Measurements from ENCODE around the gene CNNM1. TPM values are rescaled to one million over a fixed set of nuclear protein-coding genes. Genes with fewer than 3 reads are reported as not detected.

CNNM1 gene
- total and polyA plus RNA-seq, 2 donors (not counting 3 experiments of a cell fraction or from before 2014, with no cell fraction given) = not detected

GRCh38 chr10:99387541-99387940, 58.4 kb downstream of the CNNM1 start:
- Histone ChIP-seq H3K9me1 (replicated peaks; ENCODE audit: control insufficient read depth, extremely low read depth, insufficient read depth, low read length) (no peaks in the 10 kb centered on the region), H3K36me3 (ENCODE audit: control insufficient read depth in 2 of 2, extremely low read depth in 1 of 2, insufficient read depth in 2 of 2, low read length in 2 of 2) (no peaks in the 10 kb centered on the region), H3K4me2 (ENCODE audit: insufficient read depth, low read length) (no peak overlapping the region), H3K79me2 (ENCODE audit: control insufficient read depth, insufficient read depth, low read length) (no peaks in the 10 kb centered on the region), H3K4me3 (replicated peaks in 1 of 3; ENCODE audit: insufficient read depth in 1 of 3, low read depth in 1 of 3, low read length in 3 of 3) (no peak overlapping the region), H3K4me1 (ENCODE audit: control insufficient read depth, extremely low read depth, insufficient read depth, low read length) (peaks cover 11% of the 10 kb centered on the region), H2AFZ (ENCODE audit: low read depth, low read length) (no peak overlapping the region), H4K20me1 (replicated peaks; ENCODE audit: control insufficient read depth, extremely low read depth, insufficient read depth, low read length) (no peaks in the 10 kb centered on the region), H3K27ac (ENCODE audit: insufficient read depth, low read depth, low read length) (no peak overlapping the region), H3K27me3 (ENCODE audit: control insufficient read depth in 2 of 2, insufficient read depth in 2 of 2, low read length in 2 of 2) (peaks cover 18 to 27% of the 10 kb centered on the region in 2 experiments), H3K9me3 (replicated peaks; ENCODE audit: control insufficient read depth, insufficient read depth, low read length) (no peaks in the 10 kb centered on the region), H3K9ac (replicated peaks; ENCODE audit: extremely low read depth, insufficient read depth, low read length) (no peak overlapping the region)
- TF ChIP-seq CTCF (IDR thresholded peaks at IDR 0.05; ENCODE audit: extremely low read depth in 1 of 2, insufficient read depth in 1 of 2, low read depth in 1 of 2, low read length in 2 of 2) (no peak), FOS (IDR thresholded peaks at IDR 0.05; ENCODE audit: borderline replicate concordance, insufficient read depth, low read length) (no peak), POLR2A (IDR thresholded peaks at IDR 0.05; ENCODE audit: low read depth, low read length) (no peak), MYC (IDR thresholded peaks at IDR 0.05; ENCODE audit: low read depth, low read length) (no peak), JUN (IDR thresholded peaks at IDR 0.05; ENCODE audit: borderline replicate concordance, insufficient read depth, insufficient read length, low read depth) (no peak), EZH2 (IDR thresholded peaks at IDR 0.05; ENCODE audit: borderline replicate concordance, low read depth, low read length, severe bottlenecking) (no peak)
- no peak for FAIRE-seq
- ChIA-PET CTCF (interaction anchor here (0.9 to 2.7 kb wide), 4 partner anchors 46 to 920 kb away, joined by 3 to 7 read pairs (median 4); no protein-coding TSS in a partner anchor), POLR2A (no interaction called here)
- intact Hi-C loops (cut with micrococcal nuclease) = no loop called here
- DNase-seq (ENCODE audit: low read depth, low spot score) = no peak
- dilution Hi-C loops (cut with MboI; ENCODE audit: extremely low pct_ligation_motif_present, low sequenced_read_pairs) = no loop called here
- no TSS peak for BruUV-seq (replicated peaks)

Data from endothelial cell of umbilical vein (primary cell).